ENCODE results near the gene VDAC1. TPM values are rescaled to one million over a fixed set of nuclear protein-coding genes. Genes with fewer than 3 reads are reported as not detected.

VDAC1 gene
- total and polyA plus RNA-seq, 2 donors (not counting 1 experiment from before 2014, with no cell fraction given), result 27.8 to 60.7 TPM

DNA sequence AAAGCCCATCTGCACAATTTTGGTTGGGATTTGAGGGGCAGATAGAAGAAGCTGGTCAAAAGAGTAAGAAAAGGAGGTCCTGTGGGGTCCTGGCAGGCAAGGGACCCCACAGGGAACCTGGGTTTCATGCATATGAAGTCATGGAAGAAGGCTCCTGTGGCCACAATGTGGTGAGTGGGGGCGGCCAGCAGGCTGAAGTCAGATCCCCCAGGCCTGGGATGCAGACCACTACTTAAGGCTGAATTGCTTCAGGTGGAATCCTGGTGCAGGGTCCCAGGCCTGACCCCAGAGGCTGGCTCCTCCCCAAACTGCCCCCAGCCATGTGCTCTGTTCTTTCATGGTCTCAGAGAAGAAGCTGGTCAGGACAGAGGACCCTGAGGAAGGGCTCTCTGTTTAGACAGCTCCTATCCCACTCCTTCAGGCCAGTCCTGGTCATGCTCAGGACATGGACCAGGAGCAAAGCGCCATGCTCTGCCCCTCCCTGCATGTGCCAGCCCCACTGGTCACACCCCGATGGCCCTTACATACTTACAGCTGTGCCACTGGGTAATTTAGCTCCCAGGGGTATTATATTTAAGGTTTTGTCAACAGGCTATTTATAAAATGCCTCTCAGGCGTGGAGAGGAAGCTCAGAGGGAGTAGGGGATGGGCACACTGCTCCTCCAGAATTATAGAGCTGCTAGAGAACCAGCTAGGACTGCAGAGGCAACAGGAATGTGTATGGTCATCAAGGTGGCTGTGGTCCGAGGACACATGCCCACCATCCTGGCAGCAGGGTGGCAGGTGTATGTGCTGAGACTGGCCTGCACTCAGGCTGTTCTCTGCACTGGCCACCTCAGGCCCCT, 69.7 kb downstream of the VDAC1 start:
- Mint-ChIP-seq H3K4me3 (peak overlapping the region; percentile 87), H3K4me1 (peaks cover 92% of the 10 kb centered on the region), H3K27me3 (no peaks in the 10 kb centered on the region), H3K9me3 (ENCODE audit: insufficient read depth) (peaks cover 3% of the 10 kb centered on the region), H3K27ac (peak overlapping the region; percentile 99)
- CTCF ChIA-PET, result interaction anchor here (0.6 to 2.0 kb wide), 12 partner anchors 9 to 829 kb away, joined by 3 to 15 read pairs (median 4); no protein-coding TSS in a partner anchor
- peaks cover 6% of the 10 kb centered on the region for H3K79me2 ChIP-seq (ENCODE audit: control insufficient read depth, insufficient read depth, low read length)
- TF ChIP-seq, protein P1, sequence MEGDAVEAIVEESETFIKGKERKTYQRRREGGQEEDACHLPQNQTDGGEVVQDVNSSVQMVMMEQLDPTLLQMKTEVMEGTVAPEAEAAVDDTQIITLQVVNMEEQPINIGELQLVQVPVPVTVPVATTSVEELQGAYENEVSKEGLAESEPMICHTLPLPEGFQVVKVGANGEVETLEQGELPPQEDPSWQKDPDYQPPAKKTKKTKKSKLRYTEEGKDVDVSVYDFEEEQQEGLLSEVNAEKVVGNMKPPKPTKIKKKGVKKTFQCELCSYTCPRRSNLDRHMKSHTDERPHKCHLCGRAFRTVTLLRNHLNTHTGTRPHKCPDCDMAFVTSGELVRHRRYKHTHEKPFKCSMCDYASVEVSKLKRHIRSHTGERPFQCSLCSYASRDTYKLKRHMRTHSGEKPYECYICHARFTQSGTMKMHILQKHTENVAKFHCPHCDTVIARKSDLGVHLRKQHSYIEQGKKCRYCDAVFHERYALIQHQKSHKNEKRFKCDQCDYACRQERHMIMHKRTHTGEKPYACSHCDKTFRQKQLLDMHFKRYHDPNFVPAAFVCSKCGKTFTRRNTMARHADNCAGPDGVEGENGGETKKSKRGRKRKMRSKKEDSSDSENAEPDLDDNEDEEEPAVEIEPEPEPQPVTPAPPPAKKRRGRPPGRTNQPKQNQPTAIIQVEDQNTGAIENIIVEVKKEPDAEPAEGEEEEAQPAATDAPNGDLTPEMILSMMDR (IDR thresholded peaks at IDR 0.05), result no peak
- TF ChIP-seq EZH2 (IDR thresholded peaks at IDR 0.05; ENCODE audit: borderline replicate concordance, insufficient read depth, low read depth, low read length, poor library complexity, severe bottlenecking), result no peak
- peak overlapping the region; percentile 56 for H3K9ac ChIP-seq (ENCODE audit: low read length)
- peaks cover 99 to 100% of the 10 kb centered on the region in 2 donors for H3K4me1 ChIP-seq (ENCODE audit: control insufficient read depth in 2 of 2, insufficient read depth in 2 of 2, low read length in 2 of 2)
- peak; percentile 86 for DNase-seq
- H3K36me3 ChIP-seq (replicated peaks in 1 of 2; ENCODE audit: control extremely low read depth in 1 of 2, control insufficient read depth in 1 of 2, extremely low read depth in 1 of 2, insufficient read depth in 2 of 2, low read length in 1 of 2), result no peaks in the 10 kb centered on the region
- peak overlapping the region; percentile 83 for H3K4me2 ChIP-seq (replicated peaks; ENCODE audit: low read depth, low read length, poor library complexity, severe bottlenecking)
- no peaks in the 10 kb centered on the region for H3K27me3 ChIP-seq (replicated peaks in 1 of 4; ENCODE audit: control extremely low read depth in 1 of 4, control insufficient read depth in 3 of 4, insufficient read depth in 4 of 4, low read length in 3 of 4)
- no peaks in the 10 kb centered on the region for H4K20me1 ChIP-seq (ENCODE audit: control insufficient read depth, insufficient read depth, low read length, poor library complexity, severe bottlenecking)
- ATAC-seq (ENCODE audit: low read depth), result peak; percentile 70
- POLR2A ChIA-PET, result interaction anchor here (1.0 to 1.8 kb wide), 6 partner anchors 10 to 832 kb away, joined by 3 to 7 read pairs (median 4); partner anchors contain the start of gene C5orf15
- peak overlapping the region; percentile 93 to 99 for H3K27ac ChIP-seq (ENCODE audit: low read length in 2 of 2)
- H3K9me3 ChIP-seq (ENCODE audit: control extremely low read depth in 1 of 3, control insufficient read depth in 2 of 3, insufficient read depth in 1 of 3, low read length in 2 of 3), result peaks cover 0 to 24% (median 0%) of the 10 kb centered on the region in 3 donors
- H3K4me3 ChIP-seq (ENCODE audit: control extremely low read depth in 1 of 5, extremely low read depth in 1 of 5, insufficient read depth in 1 of 5, low read depth in 2 of 5, low read length in 4 of 5), result peak overlapping the region in 3 of 5 experiments; percentile 25 to 54 (median 27)
- no peak overlapping the region for H2AFZ ChIP-seq (ENCODE audit: insufficient read depth, low read depth, low read length, poor library complexity, severe bottlenecking)
- 0% methylated on average over 3 of the region's 5 CpGs for WGBS (ENCODE audit: insufficient coverage)
- intact Hi-C loops (cut with micrococcal nuclease), result loop anchor here (5.0 kb wide), 1 partner anchor 903 kb away; no protein-coding TSS in a partner anchor
